HAP-1 (cell line): ENCODE measurements around the gene CCDC192.

Experiments
- DNase-seq, 2 experiments: peaks; one replicate each; pipeline ENCODE4 v3.0.0-alpha.2; 2016 to 2020; ENCODE audit warnings: low spot score in 2 of 2
- H3K27me3 ChIP-seq: fragments of 250-450 bp; sonication (Bioruptor Pico); 2 replicates; pipeline ENCODE4 v1.5.1; 2020; ENCODE audit warnings: low read depth, mild to moderate bottlenecking, moderate library complexity
- H3K36me3 ChIP-seq: fragments of 250-450 bp; sonication (Bioruptor Pico); replicated peaks from 2 replicates; pipeline ENCODE4 v1.5.1; 2020; ENCODE audit warnings: mild to moderate bottlenecking
- H3K4me1 ChIP-seq: fragments of 250-450 bp; sonication (Bioruptor Pico); 2 replicates; pipeline ENCODE4 v1.5.1; 2020; ENCODE audit warnings: mild to moderate bottlenecking
- H3K4me3 ChIP-seq: fragments of 250-450 bp; sonication (Bioruptor Pico); 2 replicates; pipeline ENCODE4 v1.5.1; 2020; ENCODE audit warnings: mild to moderate bottlenecking, moderate library complexity
- H3K9me3 ChIP-seq: fragments of 250-450 bp; sonication (Bioruptor Pico); 2 replicates; pipeline ENCODE4 v1.5.1; 2020; ENCODE audit warnings: mild to moderate bottlenecking, moderate library complexity
- in situ Hi-C: fragments of 300-500 bp; cut with MboI; formaldehyde crosslinking; loops from 3 replicates; pipeline ENCODE4 v1.14.3; 2020; ENCODE audit warnings: low sequenced_read_pairs, inconsistent platforms, mixed read lengths

Gene CCDC192

DNA sequence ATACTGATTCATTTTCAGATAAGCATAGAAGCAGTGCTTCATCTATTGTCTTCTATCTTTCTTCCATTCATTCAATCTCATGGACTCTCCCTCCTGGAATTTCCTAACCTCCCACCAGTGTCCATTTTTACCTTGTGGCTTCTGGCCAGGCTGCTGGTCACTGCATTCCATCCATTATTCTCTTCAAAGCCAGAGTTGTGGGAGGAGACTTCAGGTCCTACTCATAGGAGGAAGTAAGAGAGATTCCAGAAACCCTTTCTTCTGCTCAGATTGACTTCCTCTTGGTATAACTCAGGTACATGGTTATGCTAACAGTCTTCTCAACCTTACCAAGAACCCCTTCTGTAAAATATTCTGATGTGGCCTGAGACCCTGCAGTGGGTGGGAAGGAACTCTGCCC is 227.1 kb downstream of the CCDC192 start:
- Histone ChIP-seq H3K4me3 (no peak overlapping the region), H3K36me3 (no peaks in the 10 kb centered on the region), H3K27me3 (no peaks in the 10 kb centered on the region), H3K9me3 (no peaks in the 10 kb centered on the region), H3K4me1 (peaks cover 6% of the 10 kb centered on the region)
- DNase-seq = no peak
- in situ Hi-C loops = no loop called here

DNA sequence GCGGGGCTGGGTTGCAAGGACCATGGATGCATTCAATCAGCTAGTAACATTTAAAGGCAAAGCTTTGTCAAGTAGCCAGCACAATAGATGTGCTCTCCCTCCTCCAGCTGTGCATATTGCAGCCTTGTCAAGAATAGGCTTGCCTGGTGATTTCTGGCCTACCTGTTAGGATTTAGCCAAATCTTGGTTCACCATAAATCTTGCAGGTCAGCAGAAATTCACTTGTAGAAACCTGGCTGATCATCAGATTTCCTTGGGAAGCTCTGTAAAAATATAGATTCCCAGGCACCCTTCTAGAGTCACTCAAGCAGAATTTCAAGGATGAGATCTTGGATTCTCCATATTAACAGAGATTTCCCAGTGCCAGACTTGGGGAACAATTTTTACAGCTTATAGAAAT is 228.2 kb downstream of the CCDC192 start:
- DNase-seq = no peak
- Histone ChIP-seq H3K27me3 (no peaks in the 10 kb centered on the region), H3K4me1 (peaks cover 6% of the 10 kb centered on the region), H3K9me3 (no peaks in the 10 kb centered on the region), H3K36me3 (no peaks in the 10 kb centered on the region), H3K4me3 (no peak overlapping the region)
- in situ Hi-C loops = no loop called here

DNA sequence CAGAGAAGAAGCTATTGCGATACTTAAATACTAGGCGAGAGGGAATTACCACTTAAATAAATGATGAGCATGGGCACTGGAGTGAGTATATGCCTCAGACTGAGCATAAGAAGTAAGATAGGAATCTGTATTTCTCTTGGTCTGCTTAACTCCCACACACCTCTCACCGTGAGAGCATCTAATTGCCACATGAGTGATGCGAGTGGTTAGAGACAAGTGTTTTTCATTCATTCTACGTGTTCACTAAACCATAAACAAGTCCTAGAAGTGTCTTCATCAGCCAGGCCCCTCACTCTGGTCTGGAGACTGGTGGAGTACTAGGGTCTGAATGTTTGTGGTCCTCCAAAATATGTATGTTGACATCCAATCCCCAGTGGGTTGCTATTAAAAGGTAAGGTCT is 230.2 kb downstream of the CCDC192 start:
- H3K27me3 ChIP-seq = no peaks in the 10 kb centered on the region
- H3K4me1 ChIP-seq = no peaks in the 10 kb centered on the region
- in situ Hi-C loops = no loop called here
- no peaks in the 10 kb centered on the region for H3K36me3 ChIP-seq
- no peak for DNase-seq
- no peaks in the 10 kb centered on the region for H3K9me3 ChIP-seq
- no peak overlapping the region for H3K4me3 ChIP-seq

DNA sequence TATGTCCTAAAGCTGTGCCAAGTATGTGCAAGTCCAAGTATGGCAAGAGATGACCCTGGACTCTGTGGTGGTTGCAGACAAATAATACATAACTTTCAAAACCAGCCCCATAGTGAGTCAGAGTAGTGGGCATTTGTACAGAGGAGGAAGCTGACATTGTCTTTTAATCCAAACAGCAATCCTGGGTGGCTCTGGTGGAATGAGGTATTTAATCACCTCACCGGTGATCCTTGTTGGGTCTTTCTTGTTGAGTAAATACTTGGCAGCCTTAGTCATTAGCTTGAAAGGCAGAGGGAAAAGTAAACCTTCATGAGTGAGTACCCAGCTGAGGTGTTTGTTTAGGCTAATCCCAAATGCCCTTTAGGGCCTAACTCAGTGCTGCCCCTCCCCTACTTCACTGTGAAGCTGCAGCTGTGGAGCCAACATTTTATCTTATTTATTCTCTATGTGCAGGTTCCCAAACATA is 231.6 kb downstream of the CCDC192 start:
- H3K36me3 ChIP-seq = no peaks in the 10 kb centered on the region
- in situ Hi-C loops = no loop called here
- H3K27me3 ChIP-seq = no peaks in the 10 kb centered on the region
- H3K4me1 ChIP-seq = no peaks in the 10 kb centered on the region
- no peak overlapping the region for H3K4me3 ChIP-seq
- H3K9me3 ChIP-seq = no peaks in the 10 kb centered on the region
- peak; percentile 14 to 17 for DNase-seq

DNA sequence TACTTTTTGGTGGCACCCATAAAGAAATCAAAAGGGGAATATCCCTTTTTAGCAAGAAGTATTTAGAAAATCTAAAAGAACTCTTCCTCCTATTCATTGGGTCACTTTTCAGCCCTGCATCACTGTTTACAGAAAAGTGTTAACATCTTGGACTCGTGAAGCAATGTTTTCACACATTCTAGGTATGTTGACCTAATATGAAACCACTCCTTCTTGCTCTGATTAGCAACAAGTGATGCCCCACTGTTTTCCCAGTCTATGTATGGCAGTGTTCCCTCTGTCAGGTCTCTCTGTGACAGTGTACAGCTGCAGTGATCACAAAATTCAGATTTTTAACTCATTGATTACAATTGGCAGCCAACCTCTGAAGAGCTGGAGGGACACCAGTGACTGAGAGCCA is 232.2 kb downstream of the CCDC192 start:
- H3K9me3 ChIP-seq = no peaks in the 10 kb centered on the region
- no peaks in the 10 kb centered on the region for H3K27me3 ChIP-seq
- no peak overlapping the region for H3K4me3 ChIP-seq
- H3K36me3 ChIP-seq = no peaks in the 10 kb centered on the region
- in situ Hi-C loops = no loop called here
- no peaks in the 10 kb centered on the region for H3K4me1 ChIP-seq
- DNase-seq = no peak

DNA sequence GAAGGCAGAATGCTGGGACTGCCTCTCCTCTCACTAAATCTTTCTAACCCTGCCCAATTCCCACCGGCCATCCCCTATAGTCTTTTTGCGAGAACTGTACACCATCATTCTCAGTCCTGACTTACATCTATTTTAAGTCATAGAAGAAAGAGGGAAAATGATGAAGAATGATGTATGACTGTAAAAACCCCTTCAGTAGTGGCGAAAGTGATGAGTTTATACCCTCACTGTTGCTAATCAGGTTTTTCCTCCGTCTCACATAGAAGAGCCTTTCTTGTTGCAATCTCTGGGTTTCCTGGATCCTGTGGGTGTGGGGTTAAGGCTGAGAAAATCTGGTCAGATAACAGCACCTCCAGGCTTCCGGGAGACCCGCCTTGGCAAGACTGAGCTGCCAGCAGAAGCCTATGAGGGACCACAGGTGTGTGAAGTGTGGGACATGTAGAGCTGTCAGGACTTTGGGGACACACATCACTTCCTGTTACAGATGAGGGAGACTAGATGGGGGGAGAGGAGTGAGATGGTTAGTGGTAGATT is 233.3 kb downstream of the CCDC192 start:
- Histone ChIP-seq H3K9me3 (no peaks in the 10 kb centered on the region), H3K36me3 (no peaks in the 10 kb centered on the region), H3K4me3 (no peak overlapping the region), H3K27me3 (no peaks in the 10 kb centered on the region), H3K4me1 (peaks cover 4% of the 10 kb centered on the region)
- DNase-seq = no peak
- in situ Hi-C loops = no loop called here

DNA sequence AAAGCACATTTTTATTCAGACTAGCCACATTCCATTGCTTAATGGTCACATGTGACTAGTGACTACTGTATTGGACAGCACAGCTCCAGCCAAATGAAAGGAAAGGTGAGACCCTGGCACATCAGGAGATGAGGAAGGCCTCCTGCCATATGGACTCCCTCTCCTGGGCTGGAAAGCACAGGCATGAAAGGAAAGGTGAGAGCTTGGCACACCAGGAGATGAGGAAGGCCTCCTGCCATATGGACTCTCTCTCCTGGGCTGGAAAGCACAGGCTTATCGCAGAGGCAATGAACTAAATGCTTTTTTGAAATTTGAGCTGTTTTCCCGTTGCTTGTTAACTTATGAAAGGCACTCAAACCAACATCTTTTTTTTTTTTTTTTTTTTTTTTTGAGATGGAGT is 235.6 kb downstream of the CCDC192 start:
- peaks cover 11% of the 10 kb centered on the region for H3K4me1 ChIP-seq
- no peak for DNase-seq
- in situ Hi-C loops = no loop called here
- H3K36me3 ChIP-seq = no peaks in the 10 kb centered on the region
- no peak overlapping the region for H3K4me3 ChIP-seq
- H3K9me3 ChIP-seq = no peaks in the 10 kb centered on the region
- H3K27me3 ChIP-seq = no peaks in the 10 kb centered on the region

DNA sequence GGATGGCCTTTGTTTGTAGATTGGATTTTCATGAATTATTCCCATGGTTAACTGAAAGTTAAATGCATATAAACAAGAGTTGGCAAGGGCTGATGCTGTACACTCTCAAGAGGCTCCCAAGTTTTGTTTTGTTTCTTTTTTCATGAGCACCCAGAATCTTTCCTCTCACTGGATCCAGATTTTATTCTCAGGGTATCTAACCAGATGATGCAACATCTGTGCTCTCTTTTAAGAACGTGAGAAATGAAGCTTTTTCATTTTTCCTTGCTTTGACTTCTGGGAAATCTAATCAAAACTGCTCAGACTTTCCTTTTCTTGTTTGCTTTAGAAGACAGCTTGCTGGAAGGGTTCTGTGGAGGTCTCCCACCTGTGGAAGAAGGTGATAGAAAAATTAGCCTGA is 237.7 kb downstream of the CCDC192 start:
- Histone ChIP-seq H3K27me3 (no peaks in the 10 kb centered on the region), H3K4me1 (peaks cover 11% of the 10 kb centered on the region), H3K9me3 (no peaks in the 10 kb centered on the region), H3K36me3 (no peaks in the 10 kb centered on the region), H3K4me3 (no peak overlapping the region)
- in situ Hi-C loops = no loop called here
- DNase-seq = no peak

DNA sequence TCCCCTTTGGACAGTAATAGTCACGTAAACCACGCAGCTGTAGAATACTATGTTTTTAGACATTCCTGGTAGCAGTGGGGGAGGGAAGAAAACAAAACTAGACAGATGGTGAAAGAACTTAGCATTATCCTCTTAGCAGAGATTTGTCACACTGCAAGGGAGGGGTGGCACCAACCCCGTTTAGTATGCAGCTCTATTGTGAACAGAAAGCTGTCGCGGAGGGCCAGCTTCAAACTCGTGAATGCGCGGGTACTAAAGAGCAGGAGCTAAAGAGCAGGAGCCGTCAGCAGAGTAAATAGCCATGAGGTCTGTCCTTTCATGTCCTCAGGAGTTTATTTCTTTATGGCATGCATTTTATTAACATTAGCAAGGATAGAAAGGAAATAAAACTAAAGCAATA is 238.5 kb downstream of the CCDC192 start:
- Histone ChIP-seq H3K4me3 (no peak overlapping the region), H3K27me3 (no peaks in the 10 kb centered on the region), H3K9me3 (no peaks in the 10 kb centered on the region), H3K4me1 (peaks cover 11% of the 10 kb centered on the region), H3K36me3 (no peaks in the 10 kb centered on the region)
- peak; percentile 67 to 68 for DNase-seq
- in situ Hi-C loops = no loop called here

DNA sequence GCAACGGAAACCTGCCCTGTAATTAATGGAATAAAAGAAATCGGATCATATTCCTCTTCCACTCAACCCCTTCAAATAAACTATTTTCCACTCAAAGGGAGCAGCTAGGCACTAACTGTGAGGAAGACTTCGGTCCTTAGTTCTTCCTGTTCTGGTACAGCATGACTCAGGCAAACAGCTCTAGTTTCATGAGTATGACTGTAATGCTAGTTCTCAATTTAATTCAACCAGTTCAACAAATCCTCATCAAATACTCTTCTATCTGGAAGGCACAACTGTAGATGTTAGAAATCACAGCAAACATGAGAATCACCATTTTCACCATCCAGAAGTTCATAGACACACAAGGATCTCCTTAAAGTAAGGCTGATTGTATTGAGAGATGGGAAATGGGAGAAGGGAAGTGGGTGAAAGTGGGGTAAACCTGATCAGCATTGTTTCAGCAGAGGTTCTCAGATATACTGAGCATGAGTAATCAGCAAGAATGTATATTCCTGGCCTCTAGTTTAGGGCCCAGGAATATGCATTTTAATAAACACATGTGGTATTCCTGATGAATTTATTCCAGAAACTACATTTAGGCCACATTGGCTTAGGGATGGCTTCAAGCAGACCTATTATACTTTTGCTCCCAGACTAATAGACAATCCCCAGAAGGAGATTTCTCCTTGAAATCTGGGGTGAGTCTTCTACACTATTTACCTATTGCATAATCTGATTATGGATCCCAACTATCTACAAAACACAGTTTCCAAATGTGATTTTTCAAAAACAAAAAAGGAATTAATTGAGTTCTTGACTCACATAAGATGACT is 239.3 kb downstream of the CCDC192 start:
- in situ Hi-C loops = no loop called here
- H3K4me3 ChIP-seq = no peak overlapping the region
- DNase-seq = no peak
- peaks cover 11% of the 10 kb centered on the region for H3K4me1 ChIP-seq
- no peaks in the 10 kb centered on the region for H3K27me3 ChIP-seq
- H3K36me3 ChIP-seq = no peaks in the 10 kb centered on the region
- no peaks in the 10 kb centered on the region for H3K9me3 ChIP-seq

DNA sequence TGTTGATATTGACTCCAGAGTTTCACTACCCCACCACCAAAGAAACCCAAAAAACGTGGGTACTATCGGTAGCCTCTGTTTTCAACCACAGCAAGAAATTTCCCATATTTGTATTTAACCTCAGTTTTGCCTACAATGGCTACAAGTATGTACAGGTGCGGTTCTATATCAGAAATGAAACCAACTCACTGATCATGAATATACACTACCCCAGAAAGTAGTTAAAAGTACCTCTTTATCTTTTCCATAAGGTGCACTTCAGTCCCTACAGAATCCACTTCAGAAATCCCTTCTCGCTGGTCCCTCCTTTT is 239.8 kb downstream of the CCDC192 start:
- no peak overlapping the region for H3K4me3 ChIP-seq
- in situ Hi-C loops = no loop called here

DNA sequence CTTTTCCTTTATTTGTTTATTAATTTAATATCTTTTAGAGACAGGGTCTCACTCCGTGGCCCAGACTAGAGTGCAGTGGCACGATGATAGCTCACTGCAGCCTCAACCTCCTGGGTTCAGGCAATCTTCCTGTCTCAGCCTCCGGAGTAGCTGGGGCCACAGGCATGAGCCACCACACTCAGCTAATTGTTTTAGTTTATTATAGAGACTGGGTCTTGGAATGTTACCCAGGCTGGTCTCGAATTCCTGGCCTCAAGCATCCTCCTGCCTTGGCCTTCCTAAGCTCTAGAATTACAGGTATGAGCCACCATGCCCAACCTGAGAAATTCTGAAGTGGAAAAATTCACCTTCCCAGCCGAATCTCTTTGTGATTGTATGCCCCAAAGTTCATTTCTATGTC is 240.9 kb downstream of the CCDC192 start:
- H3K36me3 ChIP-seq = no peaks in the 10 kb centered on the region
- no peaks in the 10 kb centered on the region for H3K27me3 ChIP-seq
- in situ Hi-C loops = no loop called here
- peaks cover 11% of the 10 kb centered on the region for H3K4me1 ChIP-seq
- H3K9me3 ChIP-seq = no peaks in the 10 kb centered on the region
- no peak overlapping the region for H3K4me3 ChIP-seq
- DNase-seq = no peak

More for the DNA sequence above, 239.8 kb downstream of the CCDC192 start:
- H3K27me3 ChIP-seq = no peaks in the 10 kb centered on the region
- no peaks in the 10 kb centered on the region for H3K9me3 ChIP-seq
- H3K4me1 ChIP-seq = peaks cover 11% of the 10 kb centered on the region
- DNase-seq = no peak
- H3K36me3 ChIP-seq = no peaks in the 10 kb centered on the region

DNA sequence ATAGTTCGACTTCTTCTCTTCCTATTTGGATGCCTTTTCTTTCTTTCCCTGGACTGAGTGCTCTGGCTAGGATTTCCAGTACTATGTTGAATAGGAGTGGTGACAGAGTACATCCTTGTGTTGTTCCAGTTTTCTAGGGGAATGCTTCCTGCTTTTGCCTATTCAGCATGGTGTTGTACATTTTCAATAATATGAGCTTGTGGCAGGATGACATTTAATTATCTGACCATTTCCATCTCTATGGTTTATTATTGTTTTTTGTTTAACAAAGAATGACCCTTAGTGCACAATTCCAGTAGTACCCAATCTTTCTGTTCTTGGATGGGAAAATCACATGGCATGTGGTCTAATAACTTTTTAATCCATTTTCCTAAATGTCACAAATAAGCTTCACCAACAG is 244.8 kb downstream of the CCDC192 start:
- in situ Hi-C loops = no loop called here
- Histone ChIP-seq H3K4me3 (no peak overlapping the region), H3K27me3 (no peaks in the 10 kb centered on the region), H3K36me3 (no peaks in the 10 kb centered on the region), H3K9me3 (no peaks in the 10 kb centered on the region), H3K4me1 (no peaks in the 10 kb centered on the region)
- no peak for DNase-seq

DNA sequence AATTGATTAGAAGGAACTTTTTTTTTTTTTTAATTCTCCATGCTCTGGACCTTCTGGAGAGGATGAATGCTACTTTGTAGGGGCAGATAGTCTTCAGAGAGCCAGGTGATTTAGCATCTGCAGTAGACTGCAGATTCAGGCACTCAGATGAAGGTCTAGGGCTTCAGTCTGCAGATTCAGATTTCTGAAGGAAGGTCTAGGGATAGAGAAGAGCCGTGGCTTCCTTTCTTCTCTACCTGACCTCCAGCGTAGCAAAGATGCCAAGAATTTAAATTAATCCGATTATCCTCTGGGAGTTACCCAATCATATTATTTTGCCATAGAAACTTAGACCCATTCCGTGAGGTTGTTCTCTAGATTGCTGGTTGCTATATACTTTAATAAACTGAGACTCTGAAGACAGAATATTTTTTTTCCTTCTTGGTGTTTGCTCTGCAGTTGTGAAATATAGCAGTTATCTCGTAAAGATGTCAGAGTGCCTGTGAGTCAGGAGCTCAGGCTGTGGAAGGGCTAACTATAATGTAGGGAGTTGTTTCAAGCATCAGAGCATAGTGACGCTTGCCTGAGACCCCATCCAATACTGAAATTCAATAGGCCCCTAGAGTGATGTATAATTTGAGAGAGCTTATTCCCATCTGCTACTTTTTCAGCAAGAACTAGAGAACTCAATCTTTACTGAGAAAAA is 247.7 kb downstream of the CCDC192 start:
- in situ Hi-C loops = no loop called here
- Histone ChIP-seq H3K36me3 (no peaks in the 10 kb centered on the region), H3K4me1 (no peaks in the 10 kb centered on the region), H3K9me3 (no peaks in the 10 kb centered on the region), H3K27me3 (no peaks in the 10 kb centered on the region), H3K4me3 (no peak overlapping the region)
- no peak for DNase-seq
